Measurements from ENCODE around the gene RPH3AL. TPM values are rescaled to one million over a fixed set of nuclear protein-coding genes. Genes with fewer than 3 reads are reported as not detected.

Gene RPH3AL
- total and polyA plus RNA-seq, 2 of the 8 experiments (the other 6 are each of a cell fraction or from before 2014, with no cell fraction given): 5.6 to 5.8 TPM

DNA sequence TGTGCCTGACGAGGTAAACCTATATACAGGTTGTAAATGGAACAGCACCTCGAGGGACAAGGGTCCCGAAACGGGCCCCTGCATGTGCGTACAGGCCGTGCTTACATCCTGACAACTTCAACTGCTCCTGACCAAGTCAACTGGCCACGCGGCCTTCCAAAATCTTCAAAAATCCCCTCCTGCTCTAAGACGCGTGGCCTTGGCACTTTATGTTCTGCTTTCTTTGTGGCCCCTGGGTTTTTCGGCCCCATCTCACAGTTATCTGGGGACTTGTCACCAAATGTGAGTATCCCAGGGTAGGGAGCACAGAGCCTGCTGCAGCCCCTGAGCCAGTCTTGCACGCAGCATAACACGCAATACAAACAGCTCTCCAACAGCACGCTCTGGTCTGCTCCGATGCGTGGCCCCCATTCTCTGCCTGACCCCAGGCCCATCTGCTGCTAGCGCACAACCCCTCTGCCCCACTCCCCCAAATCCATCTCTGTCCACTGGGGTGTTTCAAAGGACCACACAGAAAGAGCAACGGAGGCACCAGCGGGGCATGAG is 659 bp downstream of the RPH3AL start:
- Histone ChIP-seq H3K27me3 (replicated peaks in 1 of 4; ENCODE audit: control insufficient read depth in 3 of 4, extremely low read depth in 1 of 4, insufficient read depth in 3 of 4, low read length in 3 of 4) (no peaks in the 10 kb centered on the region), H3K14ac (ENCODE audit: insufficient read length) (peak overlapping the region; percentile 58), H4K5ac (ENCODE audit: insufficient read length, low read depth, low read length) (no peak overlapping the region), H3K9ac (replicated peaks in 1 of 4; ENCODE audit: extremely low read depth in 1 of 4, low read depth in 3 of 4, low read length in 3 of 4) (no peak overlapping the region), H3K27ac (ENCODE audit: low read depth, low read length) (no peak overlapping the region), H3K23ac (ENCODE audit: insufficient read length) (no peak overlapping the region), H3K4me2 (ENCODE audit: insufficient read depth in 1 of 2, low read depth in 2 of 2, low read length in 2 of 2) (no peak overlapping the region), H3K56ac (replicated peaks; ENCODE audit: insufficient read length, low read depth, low read length) (no peak overlapping the region), H3K4ac (replicated peaks; ENCODE audit: insufficient read length, low read depth, low read length) (no peak overlapping the region), H4K20me1 (replicated peaks in 1 of 2; ENCODE audit: control insufficient read depth in 1 of 2, insufficient read depth in 2 of 2, low read length in 2 of 2) (no peaks in the 10 kb centered on the region), H2BK20ac (ENCODE audit: low read length) (no peak overlapping the region), H2AK5ac (ENCODE audit: low read depth, low read length) (peak overlapping the region; percentile 39; the same call in 1 of the 2 replicates), H3K36me3 (ENCODE audit: control insufficient read depth in 2 of 4, insufficient read depth in 4 of 4, low read length in 3 of 4) (no peaks in the 10 kb centered on the region), H2BK120ac (replicated peaks; ENCODE audit: low read depth, low read length) (no peak overlapping the region), H3K23me2 (ENCODE audit: low read depth, low read length) (peaks cover 2% of the 10 kb centered on the region; the same call in 1 of the 2 replicates), H2BK5ac (ENCODE audit: low read depth, low read length) (0 out of 2 replicates have a peak overlapping the region, but pooled peaks have one; percentile 24), H2BK15ac (ENCODE audit: low read length) (peak overlapping the region; percentile 48; the same call in 1 of the 2 replicates), H4K8ac (ENCODE audit: extremely low read depth, insufficient read depth, low read length) (no peak overlapping the region), H3K79me2 (ENCODE audit: control insufficient read depth in 1 of 2, insufficient read depth in 2 of 2, low read length in 2 of 2) (no peaks in the 10 kb centered on the region), H3K79me1 (ENCODE audit: low read depth, low read length) (no peaks in the 10 kb centered on the region), H2AFZ (ENCODE audit: low read length) (no peak overlapping the region; the same call in 1 of the 2 replicates), H3K9me3 (ENCODE audit: insufficient read depth in 2 of 2, low read depth in 1 of 2, low read length in 1 of 2) (peaks cover 3 to 17% of the 10 kb centered on the region in 2 experiments; a peak in 2 of 4 replicates), H3K4me1 (replicated peaks in 1 of 4; ENCODE audit: control insufficient read depth in 3 of 4, insufficient read depth in 4 of 4, low read length in 3 of 4) (peaks cover 0 to 9% (median 3%) of the 10 kb centered on the region in 4 experiments; a peak in 4 of 7 replicates), H2BK12ac (ENCODE audit: low read depth, low read length) (peak overlapping the region; percentile 88; the same call in 1 of the 2 replicates), H3K18ac (ENCODE audit: extremely low read depth, low read length) (no peak overlapping the region), H4K91ac (replicated peaks; ENCODE audit: insufficient read length, low read length) (no peak overlapping the region), H3K4me3 (ENCODE audit: extremely low read depth in 1 of 4, insufficient read depth in 2 of 4, low read depth in 3 of 4, low read length in 4 of 4) (no peak overlapping the region)
- no peak for TF ChIP-seq CHD2 (IDR thresholded peaks at IDR 0.05; ENCODE audit: low read length)
- no peak for TF ChIP-seq JUND (IDR thresholded peaks at IDR 0.05; ENCODE audit: low read length)
- no peak for TF ChIP-seq ZNF274 (IDR thresholded peaks at IDR 0.05; ENCODE audit: borderline replicate concordance, extremely low read depth, low read length)
- 82% methylated on average over 19 of the region's 19 CpGs; no CpG with 5 or more reads in 1 of the 2 experiments for WGBS, 2 experiments (ENCODE audit: extremely low coverage in 1 of 2, insufficient coverage in 1 of 2, insufficient read length in 1 of 2, insufficient replicate concordance in 2 of 2, low coverage in 1 of 2, low lambda C conversion rate in 2 of 2, missing lambda C conversion rate in 1 of 2)
- CTCF ChIA-PET (ENCODE audit: partially characterized antibody): interaction anchor here (1.0 kb wide), 1 partner anchor 349 kb away, joined by 3 read pairs; no protein-coding TSS in a partner anchor
- DNase-seq (ENCODE audit: low read depth in 1 of 2, low spot score in 2 of 2) (no peak), FAIRE-seq (no peak)
- POLR2A ChIA-PET (ENCODE audit: partially characterized antibody): no interaction called here

Measured in H1 (cell line).